Measurements from ENCODE around the gene HSPA12A.

HSPA12A gene, protein sequence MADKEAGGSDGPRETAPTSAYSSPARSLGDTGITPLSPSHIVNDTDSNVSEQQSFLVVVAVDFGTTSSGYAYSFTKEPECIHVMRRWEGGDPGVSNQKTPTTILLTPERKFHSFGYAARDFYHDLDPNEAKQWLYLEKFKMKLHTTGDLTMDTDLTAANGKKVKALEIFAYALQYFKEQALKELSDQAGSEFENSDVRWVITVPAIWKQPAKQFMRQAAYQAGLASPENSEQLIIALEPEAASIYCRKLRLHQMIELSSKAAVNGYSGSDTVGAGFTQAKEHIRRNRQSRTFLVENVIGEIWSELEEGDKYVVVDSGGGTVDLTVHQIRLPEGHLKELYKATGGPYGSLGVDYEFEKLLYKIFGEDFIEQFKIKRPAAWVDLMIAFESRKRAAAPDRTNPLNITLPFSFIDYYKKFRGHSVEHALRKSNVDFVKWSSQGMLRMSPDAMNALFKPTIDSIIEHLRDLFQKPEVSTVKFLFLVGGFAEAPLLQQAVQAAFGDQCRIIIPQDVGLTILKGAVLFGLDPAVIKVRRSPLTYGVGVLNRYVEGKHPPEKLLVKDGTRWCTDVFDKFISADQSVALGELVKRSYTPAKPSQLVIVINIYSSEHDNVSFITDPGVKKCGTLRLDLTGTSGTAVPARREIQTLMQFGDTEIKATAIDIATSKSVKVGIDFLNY

DNA sequence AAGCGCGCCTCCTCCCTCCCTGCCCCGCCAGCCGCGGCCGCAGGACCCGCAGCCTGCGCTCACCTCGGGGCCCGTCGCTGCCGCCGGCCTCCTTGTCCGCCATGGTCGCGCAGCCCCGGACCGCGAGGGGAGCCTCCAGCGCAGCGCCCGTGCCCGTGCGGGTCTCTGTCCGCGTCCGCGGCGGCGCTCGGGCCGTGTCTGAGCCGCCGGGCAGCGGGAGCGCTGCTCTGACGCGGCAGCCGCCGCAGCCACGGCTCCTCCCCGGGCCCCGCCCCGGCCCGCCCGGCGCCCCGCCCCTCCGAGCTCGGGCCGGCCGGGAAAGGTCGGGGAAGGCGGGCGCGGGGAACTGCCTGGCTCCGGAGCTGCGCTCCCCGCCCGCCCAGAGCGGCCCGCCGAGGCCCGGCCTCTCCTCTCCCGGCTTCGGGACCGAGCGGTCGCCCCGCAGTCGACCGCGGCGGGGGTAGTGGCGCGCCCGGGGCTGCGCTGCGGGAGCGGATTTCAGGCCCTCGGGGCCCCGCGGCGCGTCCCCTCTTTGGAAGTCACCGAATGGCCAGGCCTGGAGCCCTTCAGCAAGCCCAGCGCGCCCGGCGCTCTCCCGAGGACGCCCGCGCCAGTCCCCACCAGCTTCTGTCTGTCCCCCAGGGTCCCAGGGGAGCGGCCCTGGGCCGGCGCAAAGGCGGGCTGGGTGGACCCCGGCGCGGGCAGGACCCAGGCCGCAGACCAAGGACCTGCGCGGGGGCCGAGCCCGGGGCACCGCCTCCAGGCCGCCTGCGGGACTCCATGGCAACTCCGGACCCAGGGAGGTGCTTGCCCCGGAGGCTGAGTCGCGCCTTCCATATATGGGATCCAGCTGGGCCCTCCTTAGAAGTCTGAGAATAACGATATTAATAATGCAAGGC, at the start of gene HSPA12A:
TSS of gene HSPA12A (minus strand) at position 200 of the 899 bp plus-strand sequence. CDS start at position 103, 97 bp downstream.
- DNase-seq (ENCODE audit: low spot score) = peak; percentile 86

DNA sequence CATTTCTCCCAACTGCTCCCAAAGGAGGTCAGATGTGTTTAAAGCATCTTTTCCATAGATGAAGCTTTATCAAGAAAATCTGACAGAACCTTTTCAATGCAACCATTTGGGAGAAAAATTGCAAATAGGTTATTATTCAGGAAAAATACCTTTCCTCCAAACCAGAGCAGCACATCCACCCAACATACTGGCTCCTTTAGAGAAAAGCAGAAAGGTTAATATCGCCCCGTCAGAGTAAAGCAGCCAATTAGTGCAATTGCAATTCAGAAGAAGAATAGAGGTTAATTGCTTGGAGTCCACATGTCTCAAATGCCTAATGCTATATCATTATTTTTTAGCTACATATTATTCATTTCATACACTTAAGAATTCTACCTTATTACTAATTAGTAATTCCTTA, 48.9 kb upstream of the HSPA12A start:
- DNase-seq (ENCODE audit: low spot score) = no peak

DNA sequence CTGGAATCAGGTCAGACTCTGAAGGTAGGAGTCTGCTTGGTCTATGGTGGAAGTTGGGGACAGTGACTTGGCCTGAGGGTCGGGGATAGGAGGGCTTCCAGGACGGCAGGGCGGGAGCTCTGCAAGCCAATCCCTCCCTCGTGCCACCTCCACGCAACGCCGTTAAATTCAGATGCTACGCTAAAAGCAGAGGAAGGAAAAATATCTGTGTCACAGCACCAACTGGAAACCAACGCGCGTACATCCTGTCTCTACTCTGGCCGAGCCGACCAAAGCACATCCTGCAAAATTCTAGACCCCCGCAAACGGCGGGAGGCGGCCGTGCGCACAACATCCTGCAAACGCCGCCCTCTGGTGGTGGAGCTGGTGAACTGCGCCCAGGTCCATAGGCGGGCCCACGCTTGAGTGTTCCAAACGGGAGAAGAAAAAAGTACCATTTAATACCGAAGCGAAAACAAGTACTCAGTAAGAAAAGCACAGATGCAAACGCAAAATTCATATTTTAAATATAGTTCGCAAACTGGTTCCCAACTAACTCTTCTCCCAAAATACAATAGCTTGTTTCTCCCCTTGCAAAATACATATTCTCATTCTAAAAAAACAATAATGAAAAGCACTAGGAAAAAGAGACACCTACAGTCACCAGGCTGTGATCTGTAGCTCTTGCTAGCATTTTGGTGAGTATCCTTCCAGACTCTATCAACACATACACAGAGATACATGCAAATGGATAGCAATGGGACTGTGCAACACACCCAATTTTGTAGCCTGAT, 45.7 kb upstream of the HSPA12A start:
- DNase-seq (ENCODE audit: low spot score) = peak; percentile 66

DNA sequence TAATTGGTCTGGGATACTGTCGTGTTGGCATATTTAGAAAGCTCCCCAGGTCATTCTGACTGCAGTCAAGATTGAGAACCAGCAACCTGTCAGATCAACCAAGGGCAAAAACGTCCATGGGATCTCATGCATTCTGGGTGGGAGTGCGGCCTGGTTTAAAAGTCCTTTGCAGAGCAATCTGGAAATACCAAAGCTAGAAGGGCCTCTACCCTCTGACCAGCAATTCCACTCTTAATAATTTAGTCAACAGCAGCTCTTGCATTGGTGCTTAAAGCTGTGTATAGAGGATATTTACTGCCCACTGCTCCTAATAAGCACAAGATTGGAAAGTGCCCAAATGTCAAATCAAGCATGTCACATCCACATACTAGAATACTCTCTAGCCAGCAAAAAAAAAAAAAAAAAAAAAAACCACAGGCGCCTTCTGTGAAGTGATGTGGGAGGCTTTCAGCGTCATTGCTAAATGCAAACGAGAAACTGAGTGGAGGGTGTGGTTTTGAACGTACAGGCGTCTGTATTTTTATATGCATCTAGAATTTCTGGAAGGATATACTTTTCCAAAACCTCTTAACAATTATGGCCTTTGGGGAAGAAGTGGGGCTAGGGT, 44.8 kb upstream of the HSPA12A start:
- no peak for DNase-seq (ENCODE audit: low spot score)

DNA sequence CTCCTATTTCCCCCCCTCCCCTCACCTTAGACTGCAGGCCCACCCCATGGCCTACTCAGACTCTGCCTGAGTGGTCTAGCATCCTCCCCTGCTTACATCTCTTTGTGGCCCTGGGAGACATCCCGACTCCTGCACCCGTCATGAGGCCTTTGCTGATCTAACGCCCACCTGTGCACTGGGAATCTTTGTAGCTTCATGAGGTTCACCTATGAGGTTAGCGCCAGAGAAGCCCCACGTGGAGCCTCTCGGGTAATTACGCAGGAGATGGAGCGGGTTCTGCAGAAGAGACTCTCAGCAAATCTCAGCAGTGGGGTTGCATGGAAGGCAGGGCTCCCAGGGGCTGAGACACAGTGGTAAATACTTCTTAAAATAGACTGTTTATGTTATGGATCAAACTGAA, 43.5 kb upstream of the HSPA12A start:
- DNase-seq (ENCODE audit: low spot score) = peak; percentile 37

DNA sequence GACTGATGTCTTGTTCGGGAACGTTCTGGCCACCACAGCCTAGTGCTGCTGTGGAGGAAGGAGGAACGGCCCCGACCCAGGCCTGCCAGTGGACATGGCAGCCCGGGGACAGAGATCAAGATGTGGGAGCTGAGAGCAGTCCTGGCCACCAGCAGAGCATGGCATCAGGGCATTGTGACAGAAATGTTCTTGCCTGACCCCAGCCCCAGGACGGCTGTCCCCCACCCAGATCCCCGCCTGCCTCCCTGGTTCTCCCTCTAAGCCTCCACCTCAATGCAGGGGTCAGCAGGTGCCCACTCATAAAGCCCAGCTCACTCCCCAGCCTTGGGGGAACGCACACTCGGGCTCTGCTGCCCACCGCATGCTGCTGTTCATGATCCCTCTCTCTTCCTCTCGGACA, 42.9 kb upstream of the HSPA12A start:
- no peak for DNase-seq (ENCODE audit: low spot score)

DNA sequence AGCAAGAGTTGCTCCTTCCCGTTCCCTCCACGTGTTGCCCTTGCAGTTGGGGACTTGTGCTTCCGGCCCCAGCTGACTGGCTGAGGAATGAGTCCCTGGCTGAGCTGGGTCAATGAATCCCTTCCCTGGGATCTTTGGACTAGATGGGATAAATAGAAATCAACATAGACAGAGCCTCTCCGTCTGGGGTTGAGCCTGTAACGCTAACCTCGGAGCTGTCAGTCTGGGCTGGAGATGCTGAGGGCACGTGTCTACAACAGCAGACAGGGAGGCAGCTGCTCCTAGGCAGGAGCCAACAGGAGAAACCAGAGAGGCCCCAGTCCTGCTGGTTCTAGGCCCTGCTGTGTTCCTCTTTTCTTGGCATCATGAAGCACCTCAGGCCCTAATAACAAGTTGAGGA, 42.3 kb upstream of the HSPA12A start:
- DNase-seq (ENCODE audit: low spot score) = no peak

DNA sequence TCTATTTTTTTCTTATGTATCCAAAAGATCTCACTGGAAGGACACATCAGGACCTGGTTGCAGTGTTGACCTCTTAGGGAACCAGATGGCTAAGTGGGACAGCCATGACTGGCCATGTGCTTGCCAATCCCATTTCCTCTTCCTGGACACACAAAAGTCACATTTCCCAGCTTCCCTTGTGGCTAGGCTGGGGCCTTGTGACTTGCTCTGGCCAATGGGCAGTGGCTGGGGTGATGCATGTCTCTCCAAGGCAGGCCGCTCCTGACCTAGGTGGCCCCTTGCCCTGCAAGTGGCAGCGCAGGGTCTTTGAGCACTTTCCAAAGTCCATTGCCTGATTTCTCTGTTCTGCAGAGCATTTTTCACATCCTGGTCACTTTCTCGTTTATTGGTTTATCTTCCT, 41.7 kb upstream of the HSPA12A start:
- DNase-seq (ENCODE audit: low spot score) = no peak

DNA sequence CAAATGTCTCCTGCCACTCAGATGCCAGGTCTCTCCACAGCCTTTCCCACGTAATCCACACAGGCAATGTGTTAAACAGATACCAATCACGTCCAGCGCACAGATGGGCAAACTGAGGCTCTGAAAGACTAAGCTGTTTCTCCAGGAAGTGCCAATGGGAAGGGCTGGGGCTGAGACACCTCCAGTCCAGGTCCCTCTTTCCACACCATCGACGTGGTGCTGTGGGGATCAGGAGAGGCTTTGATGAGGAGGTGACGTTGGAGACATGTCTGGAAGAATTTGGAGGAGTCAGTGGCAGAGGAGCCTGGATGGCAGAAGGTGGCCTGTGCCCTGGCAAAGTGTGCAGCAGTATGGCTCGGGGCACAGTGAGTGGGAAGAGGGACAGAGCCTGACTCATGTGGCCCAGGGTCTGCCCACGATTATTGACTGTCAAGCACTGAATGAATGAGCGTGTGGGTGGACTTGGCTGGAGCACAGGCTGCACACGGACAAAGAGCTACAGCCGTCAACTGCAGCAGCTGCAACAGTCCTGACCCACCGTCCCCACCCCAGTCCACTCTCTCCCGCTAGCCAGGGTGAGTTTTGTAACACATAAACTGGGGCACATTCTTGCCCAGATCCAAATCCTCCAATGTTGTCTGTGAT, 40.8 kb upstream of the HSPA12A start:
- DNase-seq (ENCODE audit: low spot score) = no peak

DNA sequence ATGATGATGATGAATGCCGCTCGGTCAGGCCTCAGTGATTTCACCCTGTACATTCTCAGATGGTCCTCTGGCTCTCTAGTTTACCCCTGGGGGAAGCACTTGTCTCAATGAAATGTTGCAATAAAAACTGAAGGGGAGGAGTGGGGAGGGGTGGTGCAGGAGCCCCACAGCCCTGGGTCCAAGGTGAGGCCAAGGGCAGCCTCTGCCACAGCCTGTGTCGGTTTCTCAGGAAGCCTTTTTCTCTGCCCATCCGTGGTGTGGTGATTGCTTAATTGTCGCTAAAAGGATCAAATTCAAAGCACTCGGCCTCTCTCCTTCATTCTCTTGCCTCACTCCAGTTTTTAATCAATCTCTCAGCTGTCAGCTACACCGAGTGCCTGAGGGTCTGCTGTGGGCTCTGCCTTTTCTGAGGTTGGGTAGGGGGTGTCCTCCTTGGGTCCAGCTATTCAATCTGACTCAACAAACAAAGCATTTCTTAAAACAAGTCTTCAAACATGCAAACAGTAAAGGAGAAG, 39.1 kb upstream of the HSPA12A start:
- DNase-seq (ENCODE audit: low spot score) = no peak

DNA sequence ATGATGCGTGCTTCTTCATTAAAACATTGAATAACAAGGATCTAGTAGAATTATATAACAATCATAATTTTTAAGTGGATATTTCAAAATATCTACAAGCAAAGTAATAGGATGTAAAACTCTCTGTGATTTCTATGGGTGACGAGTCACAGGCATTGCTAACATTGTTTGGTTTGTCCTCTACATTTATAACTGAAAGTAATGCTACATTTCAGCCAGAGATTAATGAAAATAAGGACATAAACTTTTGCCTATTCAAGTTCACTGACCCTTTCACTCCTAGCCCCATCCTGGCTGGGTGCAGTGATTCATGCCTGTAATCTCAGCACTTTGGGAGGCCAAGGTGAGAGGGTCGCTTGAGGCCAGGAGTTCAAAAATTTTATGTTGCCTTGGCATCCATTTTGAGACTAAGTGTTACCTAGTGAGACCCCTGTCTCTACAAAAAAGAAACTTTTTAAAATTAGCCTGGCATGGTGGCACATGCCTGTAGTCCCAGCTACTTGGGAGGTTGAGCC, 38.4 kb upstream of the HSPA12A start:
- no peak for DNase-seq (ENCODE audit: low spot score)

DNA sequence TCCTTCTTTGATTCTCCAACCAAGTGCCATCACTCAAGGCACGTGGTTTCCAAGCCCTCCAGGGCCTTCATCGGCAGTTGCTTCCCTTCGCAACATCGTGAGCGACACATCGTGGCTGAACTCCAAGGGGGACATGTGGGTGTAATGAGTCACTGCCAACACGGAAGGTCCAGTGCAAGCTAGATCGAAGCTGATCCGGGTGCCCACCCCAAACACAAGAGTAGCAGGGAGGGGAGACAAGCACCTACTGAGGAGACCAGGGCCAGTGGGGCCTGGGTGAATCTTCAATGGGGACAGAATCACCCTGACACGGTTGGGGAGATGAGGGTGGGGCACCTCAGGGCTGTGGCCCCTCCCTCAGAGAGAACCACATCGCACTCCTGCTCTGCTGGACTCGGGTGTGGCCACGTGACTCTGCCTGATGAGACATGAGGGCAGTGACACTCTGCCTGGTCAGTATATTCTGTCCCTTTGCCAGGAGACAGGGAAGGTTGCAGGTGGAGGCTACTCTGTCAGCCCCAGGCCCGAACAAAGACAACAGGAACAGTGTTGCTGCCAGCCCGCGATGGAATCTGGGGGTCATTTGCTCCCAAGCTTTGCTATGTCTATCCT, 36.8 kb upstream of the HSPA12A start:
- no peak for DNase-seq (ENCODE audit: low spot score)

DNA sequence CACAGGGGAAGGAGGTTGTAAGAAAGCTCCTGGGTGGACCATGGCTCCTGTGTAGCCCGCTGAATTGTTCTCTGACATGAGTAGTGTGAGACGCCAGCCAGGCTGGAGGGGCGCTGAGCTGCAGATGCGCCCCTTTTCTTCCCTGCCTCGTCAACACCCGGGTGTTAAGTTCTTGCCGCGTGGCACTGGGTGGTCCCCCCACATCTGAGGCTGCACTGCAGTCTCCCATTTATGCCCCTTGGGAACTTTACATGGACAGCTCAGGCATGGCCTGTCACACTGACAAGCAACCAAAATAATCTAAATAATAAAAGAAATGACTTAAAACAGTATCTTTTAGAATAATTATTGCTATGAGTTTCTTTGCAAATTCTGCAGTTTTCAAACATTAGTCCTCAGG, 34.6 kb upstream of the HSPA12A start:
- no peak for DNase-seq (ENCODE audit: low spot score)

DNA sequence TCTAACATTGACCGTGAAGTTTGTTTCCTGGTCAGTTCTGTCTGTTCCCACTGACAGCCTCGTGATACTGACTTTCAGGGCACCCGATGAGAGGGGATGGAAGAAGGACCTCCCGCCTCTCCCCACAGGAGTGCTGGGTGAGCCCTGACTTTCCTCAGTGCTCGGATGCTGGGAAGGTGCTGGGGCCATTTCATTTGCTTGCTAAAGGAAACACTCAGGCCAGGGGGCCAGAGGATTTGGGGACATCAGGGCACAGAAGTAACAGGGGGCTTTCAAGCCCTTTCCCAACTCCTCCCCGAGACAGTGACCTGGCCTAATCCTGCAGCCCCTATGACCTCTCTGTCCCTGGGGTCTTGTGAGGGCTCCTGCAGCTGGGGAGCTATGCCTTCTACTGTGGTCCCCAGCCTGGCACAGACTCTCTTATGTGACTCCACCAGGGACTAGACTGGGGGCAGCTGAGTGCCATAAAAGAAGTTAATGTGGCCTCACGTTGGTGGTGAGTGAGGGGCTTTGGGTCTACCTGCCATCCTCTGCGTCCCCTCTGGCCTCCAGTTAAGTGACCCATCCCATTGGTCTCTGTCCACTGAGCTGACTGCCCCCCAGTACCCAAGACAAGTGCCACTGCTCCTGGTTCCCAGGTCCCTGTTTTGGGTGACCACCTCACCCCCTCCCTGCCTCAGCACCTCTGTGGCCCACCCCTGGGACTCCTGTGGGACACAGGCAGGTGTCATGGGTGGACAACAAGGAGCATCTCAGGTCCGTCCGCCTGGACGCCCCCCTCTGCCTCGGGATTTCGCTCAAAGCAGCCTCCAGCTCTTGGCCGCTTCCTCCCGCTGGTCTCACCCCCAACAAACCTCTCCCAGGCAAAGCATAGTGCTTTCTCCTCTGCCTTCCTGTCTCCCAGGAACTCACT, 33.4 kb upstream of the HSPA12A start:
- DNase-seq (ENCODE audit: low spot score) = no peak

DNA sequence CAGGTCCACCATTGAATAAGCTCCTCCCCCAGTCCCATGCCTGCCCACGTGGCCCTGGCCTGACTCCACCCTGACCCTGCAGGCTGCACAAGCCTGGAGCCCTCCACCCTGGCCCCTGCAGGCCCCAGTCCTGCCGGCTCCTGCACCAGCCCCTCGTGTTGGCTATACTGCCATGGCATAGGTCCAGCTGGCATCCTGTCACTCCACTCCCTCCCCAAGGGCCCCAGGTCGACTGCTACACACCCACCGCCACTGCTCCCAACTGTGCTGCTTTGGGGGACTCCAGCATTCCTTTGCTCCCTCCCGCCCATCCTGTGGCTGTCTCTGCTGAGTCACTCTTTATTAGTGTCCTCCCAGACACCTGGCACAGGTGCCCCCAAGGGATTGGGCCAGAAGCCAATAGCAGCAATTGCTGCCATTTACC, 32.4 kb upstream of the HSPA12A start:
- DNase-seq (ENCODE audit: low spot score) = no peak

DNA sequence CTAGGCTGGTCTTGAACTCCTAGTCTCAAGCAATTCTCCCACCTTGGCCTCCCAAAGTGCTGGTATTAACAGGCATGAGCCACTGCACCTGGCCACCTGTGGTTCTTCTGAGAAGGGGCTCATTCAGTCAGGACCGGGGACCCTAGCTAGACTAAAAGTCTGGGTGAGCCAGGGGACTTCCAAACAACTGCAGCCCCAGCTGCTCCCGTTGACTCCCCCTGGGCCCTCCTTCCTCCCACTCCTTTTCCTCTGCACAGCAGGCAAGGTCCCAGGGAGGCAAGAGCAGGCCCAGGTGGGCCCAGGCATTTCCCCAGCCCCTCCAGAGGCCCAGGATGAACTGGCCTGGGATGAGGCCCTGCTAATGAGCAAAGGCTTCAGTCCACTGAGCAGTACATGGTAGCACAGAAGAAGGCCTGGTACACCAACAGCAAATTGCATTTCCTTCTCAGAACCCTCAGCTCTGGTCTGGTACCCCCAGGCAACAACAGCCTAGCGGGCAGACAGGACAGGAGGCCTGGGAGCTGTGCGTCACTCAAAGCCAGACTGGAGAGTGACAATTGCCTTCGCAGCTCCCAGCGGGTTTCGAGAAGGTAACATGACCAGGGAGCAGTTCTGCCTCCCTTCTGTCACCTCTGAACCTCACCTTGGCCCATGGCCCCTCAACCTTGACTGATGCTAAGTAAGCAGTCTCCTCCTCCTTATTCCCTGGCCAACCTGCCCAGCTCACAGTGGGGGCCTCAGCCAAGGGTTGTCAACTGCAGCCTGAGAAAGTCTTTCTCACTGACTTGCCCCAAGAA, 30.7 kb upstream of the HSPA12A start:
- DNase-seq (ENCODE audit: low spot score) = no peak

DNA sequence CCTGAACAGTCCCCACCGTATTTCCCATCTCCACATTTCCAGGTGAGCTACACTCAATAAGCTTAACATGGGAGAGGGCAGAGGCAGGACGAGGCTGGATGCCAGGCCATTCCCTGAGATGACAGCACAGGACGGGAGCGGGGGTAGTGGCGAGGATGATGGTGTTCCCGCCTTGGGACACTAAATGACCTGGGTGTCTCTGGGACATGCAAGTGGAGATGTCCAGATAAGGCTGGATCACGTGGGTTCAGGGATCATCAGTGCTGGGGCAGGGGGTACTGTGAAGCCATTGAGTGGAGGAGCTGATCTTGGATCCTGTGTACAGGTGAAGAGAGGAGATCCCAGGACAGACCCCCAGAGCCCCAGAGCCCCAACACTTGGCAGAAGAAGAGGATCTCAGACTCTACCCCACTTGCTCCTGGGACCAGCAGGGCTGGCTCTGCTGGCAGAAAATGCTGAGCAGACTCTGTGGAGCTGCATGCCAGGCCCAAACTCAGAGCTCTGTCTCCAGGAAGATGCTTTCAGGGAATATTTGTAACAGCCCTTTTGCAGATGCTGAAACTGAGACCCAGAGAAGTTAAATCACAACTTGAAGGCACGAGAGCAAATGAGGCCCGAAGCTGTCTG, 29.7 kb upstream of the HSPA12A start:
- DNase-seq (ENCODE audit: low spot score) = no peak
